ENCODE measurements around the gene RPL37.

- TF ChIP-seq TAF1 (IDR thresholded peaks at IDR 0.05; ENCODE audit: low read depth) = peak; percentile 98
- TF ChIP-seq EGR1 (IDR thresholded peaks at IDR 0.05) = peak; percentile 52; the same call in 1 of the 2 replicates
Measured at GRCh38 chr5:40834849-40835787, at the start of gene RPL37.

Data from Ishikawa (cell line).